HL-60 (cell line): ENCODE measurements around the gene JMJD1C.

Experiments
- CTCF ChIP-seq: IDR thresholded peaks from one replicate; pipeline ENCODE4 v1.5.1; 2011; ENCODE audit warnings: low read length, control low read depth, inconsistent platforms; ENCODE audit not compliant: insufficient read depth
- GABPA ChIP-seq: IDR thresholded peaks from 2 replicates; pipeline ENCODE4 v1.6.1; 2012; ENCODE audit warnings: low read depth
- POLR2AphosphoS5 ChIP-seq: IDR thresholded peaks from 2 replicates; pipeline ENCODE4 v1.6.1; 2012; ENCODE audit warnings: low read depth
- REST ChIP-seq: IDR thresholded peaks from 2 replicates; pipeline ENCODE4 v1.6.1; 2012; ENCODE audit warnings: low read depth; ENCODE audit not compliant: insufficient replicate concordance

- TF ChIP-seq CTCF (no peak), POLR2AphosphoS5 (no peak), GABPA (no peak), REST (no peak)
Measured at GRCh38 chr10:63171255-63171855, 294.4 kb downstream of the JMJD1C start.
